Activated CD4-positive, alpha-beta T cell treated with anti-CD3 and anti-CD28 coated beads, Interleukin-2, amount 50 U/mL, for 1 hour (primary cell): Measurements from ENCODE around the gene SCRT2.

Experiments used
- DNase-seq: peaks from one replicate; pipeline ENCODE4 v3.0.0-alpha.2; 2020

The SCRT2 gene

GRCh38 chr20:669573-669972, 6.0 kb downstream of the SCRT2 start:
- no peak for DNase-seq

GRCh38 chr20:668638-669037, 7.0 kb downstream of the SCRT2 start:
- DNase-seq, result no peak

DNA sequence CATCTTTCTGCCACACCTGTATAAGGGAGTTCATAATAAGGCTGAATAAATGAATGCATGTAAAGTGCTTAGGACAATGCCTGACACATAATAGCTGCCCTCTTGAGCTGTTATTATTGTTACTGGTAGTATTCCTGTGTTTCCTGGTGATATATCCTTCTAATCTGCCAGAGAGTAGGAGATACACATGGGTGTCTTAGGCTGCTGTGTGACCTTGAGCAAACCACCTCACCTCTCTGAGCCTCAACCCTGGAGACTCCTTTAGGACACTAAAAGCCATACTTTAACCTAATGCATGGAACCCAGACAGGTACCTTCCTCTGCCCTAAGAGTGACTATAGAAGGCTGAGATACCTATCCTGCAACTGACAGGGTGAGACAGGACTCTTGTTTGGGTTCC, 7.6 kb downstream of the SCRT2 start:
- no peak for DNase-seq

GRCh38 chr20:667351-668034, 8.1 kb downstream of the SCRT2 start:
- peak; percentile 61 for DNase-seq

DNA sequence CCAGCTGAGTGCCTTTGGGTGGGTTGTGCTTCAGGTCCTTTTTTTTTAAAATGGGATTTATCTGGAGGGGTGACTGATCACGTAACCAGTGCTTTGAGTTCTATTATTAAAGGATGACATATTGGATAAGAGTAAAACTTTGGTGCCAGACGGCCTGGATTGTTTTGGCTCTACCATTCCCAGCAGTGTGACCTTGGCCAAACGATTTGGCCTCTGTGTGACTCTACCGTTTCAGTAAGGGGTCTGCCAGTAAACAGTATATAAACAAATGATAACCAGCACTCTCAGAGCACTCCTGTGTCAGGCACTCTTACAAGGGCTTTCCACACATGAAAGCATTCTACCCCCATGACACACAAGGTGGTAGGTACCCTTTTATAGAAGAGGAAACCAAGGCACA, 8.7 kb downstream of the SCRT2 start:
- DNase-seq, result no peak

DNA sequence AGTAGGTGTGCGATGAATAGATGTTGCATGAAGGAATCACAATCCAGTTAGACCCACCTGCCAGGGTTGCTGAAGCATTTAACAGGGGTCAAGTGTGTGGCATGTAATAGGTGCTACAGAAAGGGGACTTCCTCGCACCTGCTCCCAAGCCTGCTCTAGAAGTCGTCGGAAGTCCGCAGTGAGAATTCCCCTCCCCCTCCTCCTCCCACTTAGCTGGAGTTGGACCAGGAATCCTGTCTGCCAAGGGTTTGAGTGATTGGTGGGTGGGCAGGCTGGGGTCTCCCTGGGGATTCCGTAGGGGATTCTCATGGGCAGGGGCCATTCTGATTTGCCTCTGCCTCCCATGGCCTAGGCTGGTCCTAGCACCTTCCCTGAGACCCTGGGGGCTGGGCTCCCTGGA, 10.3 kb downstream of the SCRT2 start:
- no peak for DNase-seq

DNA sequence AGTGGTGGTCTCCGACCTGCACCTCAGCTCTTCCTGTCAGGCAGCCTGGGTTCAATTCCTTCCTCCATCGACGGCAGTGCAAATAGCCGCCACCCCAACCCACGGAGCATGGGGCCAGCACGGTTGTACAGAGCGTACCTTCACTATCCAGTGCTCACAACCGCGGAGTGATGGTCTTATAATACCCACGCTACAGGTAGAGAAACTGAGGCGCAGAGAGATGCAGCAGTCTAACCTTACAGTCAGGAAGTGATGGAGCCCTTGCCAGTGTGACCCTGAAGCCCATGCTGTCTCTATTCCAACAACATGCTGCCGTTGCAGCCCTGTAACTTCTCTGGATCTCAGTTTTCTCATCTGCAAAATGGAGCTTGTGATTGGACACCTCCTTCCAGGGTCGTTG, 11.0 kb downstream of the SCRT2 start:
- no peak for DNase-seq

GRCh38 chr20:664151-664550, 11.5 kb downstream of the SCRT2 start:
- DNase-seq, result no peak

GRCh38 chr20:663315-664090, 12.1 kb downstream of the SCRT2 start:
- DNase-seq, result no peak

DNA sequence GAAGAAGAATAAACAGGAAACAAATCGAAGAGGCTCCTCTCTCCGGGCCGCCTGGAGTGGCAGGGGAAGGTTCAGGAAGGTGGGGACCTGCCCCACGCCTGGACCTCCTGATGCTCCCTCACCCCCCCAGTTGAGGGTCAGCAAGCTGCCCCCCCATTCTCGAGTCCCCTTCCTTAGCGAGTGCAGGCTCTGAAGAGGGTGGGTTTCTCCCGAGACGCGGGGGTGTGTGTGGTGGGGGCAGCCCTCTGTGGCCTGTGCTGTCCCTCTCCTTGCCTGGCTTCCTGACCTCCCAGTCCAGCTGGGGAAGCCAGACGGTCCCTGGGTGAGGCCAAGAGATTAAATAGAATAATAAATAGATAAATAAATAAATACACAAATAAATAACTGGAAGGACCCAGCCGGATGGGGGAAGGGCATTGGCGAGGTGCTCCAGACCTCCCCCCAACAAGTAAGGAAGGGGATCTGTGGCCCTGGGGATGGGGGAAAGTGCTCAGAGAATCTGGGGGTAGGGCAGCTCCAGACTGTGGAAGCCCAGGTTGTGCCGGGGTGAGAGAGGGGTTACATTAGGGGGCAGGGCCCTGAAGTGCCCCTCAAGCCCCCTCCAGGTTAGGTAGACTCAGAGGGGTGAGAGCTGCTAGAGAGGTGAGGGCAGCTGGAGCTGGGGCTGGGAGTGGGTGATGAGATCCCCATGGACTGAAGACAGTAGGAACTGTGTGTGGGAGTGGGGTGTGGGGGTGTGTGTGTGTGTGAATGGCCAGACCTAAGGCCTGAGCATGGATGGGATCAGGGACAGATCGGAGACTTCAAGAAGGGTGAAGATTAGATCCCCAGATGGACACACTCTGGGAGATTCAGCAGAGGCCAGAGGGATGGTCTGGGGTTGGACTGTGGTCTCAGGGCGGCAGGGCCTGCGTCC, 13.1 kb downstream of the SCRT2 start:
- no peak for DNase-seq

- DNase-seq, result no peak
These were observed 13.9 kb downstream of the SCRT2 start for GRCh38 chr20:661474-662270.

DNA sequence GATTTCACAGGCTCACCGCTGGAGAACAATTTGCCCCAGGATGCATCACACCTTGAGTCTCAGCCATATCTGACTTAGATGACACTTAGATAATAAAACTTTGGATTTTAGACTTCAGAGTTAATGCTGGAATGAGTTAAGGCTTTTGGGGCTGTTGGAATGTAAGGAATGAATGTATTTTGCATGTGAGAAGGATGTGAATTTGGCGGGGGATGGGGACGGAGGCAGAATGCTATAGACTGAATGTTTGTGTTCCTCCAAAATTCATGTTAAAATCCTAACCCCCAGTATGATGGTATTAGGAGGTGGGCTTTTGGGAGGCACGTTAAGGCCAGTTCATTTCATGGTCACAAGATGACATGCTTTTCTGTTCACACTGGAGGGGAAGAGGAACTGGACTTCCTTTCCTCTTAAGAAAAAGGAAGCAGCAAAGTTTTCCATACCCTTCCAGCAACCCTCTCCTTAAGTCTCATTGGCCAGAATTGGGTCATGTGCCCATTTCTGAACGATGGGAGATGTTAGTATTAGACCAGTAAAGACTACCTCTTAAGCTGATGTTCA, 16.8 kb downstream of the SCRT2 start:
- no peak for DNase-seq

DNA sequence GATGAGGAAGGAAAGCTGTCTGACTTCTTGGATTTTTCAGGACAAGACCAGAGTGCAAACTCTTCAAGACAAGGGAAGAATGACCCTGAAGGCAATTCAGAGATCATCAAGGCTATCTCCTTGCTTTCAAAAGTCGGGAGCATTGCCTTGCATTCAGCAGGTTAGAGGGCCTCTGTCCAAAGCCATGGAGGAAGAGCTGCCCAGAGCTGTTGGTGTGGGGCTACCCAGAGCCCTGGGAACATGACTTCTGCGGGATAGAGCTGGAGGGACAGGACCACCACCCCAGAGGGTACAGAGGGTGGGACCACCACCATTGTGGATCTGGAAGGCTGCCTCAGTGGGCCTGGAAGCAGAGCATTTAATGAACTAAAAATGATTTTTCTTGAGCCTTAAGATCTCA, 17.4 kb downstream of the SCRT2 start:
- DNase-seq, result no peak

DNA sequence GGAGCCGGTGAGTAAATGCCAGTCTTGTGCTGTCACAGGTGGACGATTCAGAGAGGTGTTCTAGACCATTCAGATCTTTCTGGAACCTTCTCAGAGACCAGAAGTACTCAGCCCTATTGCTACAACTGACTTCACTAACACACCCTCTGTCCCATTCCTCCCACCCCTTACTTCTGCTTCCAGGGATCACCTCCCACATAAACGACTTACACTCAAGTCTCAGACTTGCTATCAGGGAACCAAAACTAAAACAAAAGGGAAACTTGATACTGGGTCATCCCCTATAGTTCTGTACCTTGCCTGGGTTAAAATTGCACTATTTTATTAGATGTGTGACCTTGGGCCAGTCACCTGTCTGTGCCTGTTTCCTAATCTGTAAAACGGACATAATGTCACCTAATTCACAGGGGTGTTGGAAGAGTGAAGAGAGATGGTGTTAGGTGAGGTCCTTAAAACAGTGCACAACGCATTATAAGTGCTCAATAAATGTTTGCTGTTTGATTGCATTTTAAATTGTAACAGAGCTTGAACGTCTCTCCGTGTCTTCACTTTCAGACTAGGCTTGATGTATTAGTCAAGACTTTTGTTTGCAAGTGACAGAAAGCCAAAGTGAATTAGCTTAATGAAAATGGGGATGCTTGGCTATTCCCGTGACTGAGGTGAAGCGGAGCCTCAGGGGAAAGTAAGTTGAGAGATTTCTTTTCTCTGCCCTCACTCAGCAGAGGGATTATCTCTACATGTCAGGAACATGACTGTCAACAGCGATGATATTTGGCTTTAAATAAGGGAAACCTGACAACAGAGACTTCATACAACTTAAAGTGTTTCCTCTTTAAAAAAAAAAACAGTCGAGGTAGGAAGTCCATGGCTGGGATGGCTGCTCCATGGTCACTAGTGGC, 19.6 kb downstream of the SCRT2 start:
- no peak for DNase-seq

DNA sequence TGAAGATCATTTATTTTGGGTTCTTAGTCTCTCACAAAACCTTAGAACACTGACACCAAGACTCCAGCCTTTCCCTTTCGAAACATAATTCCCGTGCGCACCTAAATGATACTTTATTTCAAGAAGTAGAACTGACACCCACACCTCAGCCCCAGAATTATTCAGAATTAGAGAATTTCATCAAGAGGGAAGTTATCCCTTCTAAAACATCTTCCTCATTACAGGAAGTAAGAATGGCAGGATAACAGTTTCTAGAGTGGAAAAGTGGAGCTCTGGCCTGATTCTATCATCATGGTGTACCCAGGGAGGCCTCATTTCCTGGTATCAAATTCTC, 21.2 kb downstream of the SCRT2 start:
- no peak for DNase-seq

DNA sequence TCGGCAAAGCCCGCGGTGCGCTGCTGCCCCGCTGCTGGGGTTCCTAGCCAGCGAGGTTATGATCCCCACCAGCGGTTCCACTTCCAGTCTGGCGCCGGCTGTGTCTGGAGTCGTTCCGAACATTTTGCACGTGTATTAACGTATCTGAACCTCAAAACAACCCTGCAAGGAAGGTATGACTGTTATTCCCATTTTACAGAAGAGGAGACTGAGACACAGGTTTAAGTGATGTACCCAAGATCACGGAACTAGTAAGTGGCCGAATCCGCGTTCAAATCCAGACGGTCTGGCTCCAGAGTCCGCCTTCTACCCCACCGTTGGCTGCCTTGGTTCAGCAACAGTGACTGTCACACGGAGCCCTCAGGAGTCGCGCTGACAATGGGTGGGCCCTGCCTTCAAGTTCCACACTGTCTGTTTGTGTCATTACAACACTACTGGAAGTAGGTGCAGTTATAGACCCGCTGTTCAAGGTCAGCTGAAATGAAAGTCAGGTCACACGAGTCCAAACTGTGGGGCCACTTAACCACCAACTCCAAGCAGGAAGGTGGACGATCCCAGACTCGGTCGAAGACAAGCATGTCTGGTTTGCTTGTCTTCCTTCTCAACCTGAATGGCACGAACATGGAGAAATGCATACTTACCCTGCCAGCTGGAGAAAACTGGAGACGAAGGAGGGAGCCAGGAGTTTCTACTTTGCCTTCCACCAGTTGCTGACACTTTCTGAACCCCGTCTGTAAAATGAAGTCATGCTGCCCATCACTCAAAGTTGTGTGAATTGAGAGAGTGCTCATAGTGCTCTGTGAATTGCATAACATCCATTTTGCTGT, 21.8 kb downstream of the SCRT2 start:
- no peak for DNase-seq

DNA sequence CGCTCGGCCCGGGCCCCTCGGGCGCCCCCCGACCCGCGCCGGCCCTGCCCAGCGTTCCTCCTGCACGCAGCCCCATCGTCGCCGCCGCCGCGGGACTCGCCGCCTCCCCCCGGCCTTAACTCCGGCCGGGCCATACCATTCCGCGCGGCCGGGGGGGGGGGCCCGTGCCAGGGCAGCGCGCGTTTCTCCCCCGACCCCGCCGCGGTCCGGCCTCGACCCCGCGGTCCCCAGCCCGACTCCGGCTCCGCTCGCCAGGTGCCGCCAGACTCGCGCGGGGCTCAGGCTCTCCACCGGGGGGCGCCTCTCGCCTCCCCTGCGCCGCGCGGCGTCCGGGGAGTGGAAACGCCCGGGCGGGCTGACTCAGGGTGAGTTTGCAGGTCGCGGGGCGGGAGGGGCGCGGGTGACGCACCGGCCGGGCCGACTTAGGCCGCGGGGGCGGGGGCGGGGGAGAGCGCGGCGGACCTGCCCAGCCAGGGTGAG, 22.5 kb downstream of the SCRT2 start, which contains the start of gene SRXN1:
Gene SRXN1, minus strand, starts transcription at position 91 of the 480 bp plus-strand sequence. Its CDS starts 15 bp downstream, at position 76.
- peak; percentile 73 for DNase-seq

GRCh38 chr20:652615-653109, 22.9 kb downstream of the SCRT2 start:
- no peak for DNase-seq

DNA sequence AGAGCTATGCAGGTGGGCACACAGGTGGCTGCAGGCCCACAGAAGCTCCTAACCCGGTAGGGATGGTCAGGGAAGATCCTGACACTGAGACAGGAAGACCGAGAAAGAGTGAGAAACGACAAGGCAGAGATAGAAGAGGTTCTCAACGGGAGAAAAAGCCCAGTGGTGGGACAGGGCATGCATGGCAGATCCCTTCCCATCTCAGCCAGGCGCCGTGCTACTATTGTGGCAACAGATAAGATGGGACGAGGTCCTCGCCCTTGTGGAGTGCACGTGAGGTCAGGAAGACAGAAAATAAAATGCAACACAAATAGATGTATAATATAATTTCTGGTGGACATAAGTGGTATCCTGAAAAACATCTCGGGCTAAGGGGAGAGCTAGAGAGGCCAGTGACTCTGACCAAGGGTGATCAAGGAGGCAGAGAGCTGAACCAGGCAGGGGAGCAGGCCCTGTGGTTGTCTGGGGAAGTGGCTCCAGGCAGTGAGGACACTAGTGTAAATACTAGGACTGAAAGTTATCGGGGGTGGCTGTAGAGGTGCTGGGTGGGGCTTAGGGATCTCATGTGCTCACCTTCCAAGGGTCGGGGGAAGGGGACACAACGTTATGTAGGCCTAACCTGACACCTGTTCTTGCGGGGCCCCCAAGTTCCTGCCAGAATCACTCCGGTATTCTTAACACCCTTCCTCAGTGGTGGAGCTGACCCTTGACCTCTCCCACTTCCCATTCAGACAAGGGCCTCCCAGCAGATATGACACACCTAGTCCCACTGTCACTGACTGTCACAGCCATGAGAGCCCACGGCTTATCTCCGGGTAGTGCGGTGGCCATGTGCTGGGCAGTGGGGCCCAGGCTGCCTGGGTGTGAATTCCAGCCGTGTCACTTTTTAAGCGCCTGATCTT, 23.6 kb downstream of the SCRT2 start:
- DNase-seq, result no peak
